HepG2 (cell line): Measurements from ENCODE around the gene HES1. TPM values are rescaled to one million over a fixed set of nuclear protein-coding genes. Genes with fewer than 3 reads are reported as not detected.

ENCODE experiments used
- ARID2 ChIP-seq: sonication (generic); formaldehyde crosslinking; IDR thresholded peaks from 2 replicates; pipeline ENCODE4 v1.8.1; 2022; ENCODE audit warnings: mild to moderate bottlenecking, missing genetic modification reagents, borderline replicate concordance
- MAFF ChIP-seq: IDR thresholded peaks from 2 replicates; pipeline ENCODE4 v1.6.1; 2011; ENCODE audit warnings: low read depth, low read length, improper control_type of control experiment
- RBAK ChIP-seq: sonication (generic); formaldehyde crosslinking; IDR thresholded peaks from 2 replicates; pipeline ENCODE4 v1.5.1; 2020; ENCODE audit warnings: mild to moderate bottlenecking, missing genetic modification reagents
- RFXANK ChIP-seq: IDR thresholded peaks from 2 replicates; pipeline ENCODE4 v1.6.1; 2016
- SALL1 ChIP-seq: sonication (generic); formaldehyde crosslinking; IDR thresholded peaks from 2 replicates; pipeline ENCODE4 v1.8.0; 2022; ENCODE audit warnings: mild to moderate bottlenecking, missing genetic modification reagents
- ZMYM3 ChIP-seq: sonication (generic); formaldehyde crosslinking; IDR thresholded peaks from 2 replicates; pipeline ENCODE4 v1.5.1; 2020; ENCODE audit warnings: mild to moderate bottlenecking, missing genetic modification reagents
- ZNF121 ChIP-seq: sonication (generic); formaldehyde crosslinking; IDR thresholded peaks from 2 replicates; pipeline ENCODE4 v1.5.0; 2020; ENCODE audit warnings: mild to moderate bottlenecking, missing genetic modification reagents
- ZNF329 ChIP-seq: sonication (generic); formaldehyde crosslinking; IDR thresholded peaks from 2 replicates; pipeline ENCODE4 v1.9.0; 2021; ENCODE audit warnings: low read depth, mild to moderate bottlenecking, missing genetic modification reagents
- ZNF614 ChIP-seq: IDR thresholded peaks from 2 replicates; pipeline ENCODE4 v1.6.1; 2018; ENCODE audit warnings: missing biosample characterization, missing genetic modification reagents, inconsistent platforms, borderline replicate concordance
- ZNF724P ChIP-seq: sonication (generic); formaldehyde crosslinking; IDR thresholded peaks from 2 replicates; pipeline ENCODE4 v1.8.0; 2022; ENCODE audit warnings: missing genetic modification reagents, borderline replicate concordance
- polyA plus RNA-seq, 8 experiments: library from polyadenylated mRNA; depleted of rRNA in 3 of 8; stranded (reverse) in 7 of 8; unstranded in 1 of 8; fragments of >200 nt; fragmentation: Illumina TruSeq in 4 of 8; extraction: Trizol in 4 of 8; gene quantifications; 2 replicates each; pipeline versions ENCODE4 v1.2.1 to v1.2.3, GENCODE V29; 2011 to 2016; ENCODE audit warnings: low read depth in 4 of 8, missing spikeins in 1 of 8, mixed read lengths in 1 of 8; ENCODE audit not compliant: insufficient read depth in 1 of 8
- total RNA-seq, 5 experiments: library from RNA; depleted of rRNA; stranded (reverse); fragments of >200 nt; fragmentation: Illumina TruSeq; extraction: Trizol; gene quantifications; 2 replicates each; pipeline ENCODE4 v1.2.3, GENCODE V29; 2016; ENCODE audit warnings: low read depth in 1 of 5
- TF ChIP-seq, protein P1 (sequence below): sonication (generic); formaldehyde crosslinking; IDR thresholded peaks from 2 replicates; pipeline ENCODE4 v1.5.1; 2020; ENCODE audit warnings: mild to moderate bottlenecking, missing genetic modification reagents, moderate library complexity
- TF ChIP-seq, protein P2 (sequence below): sonication (generic); formaldehyde crosslinking; conservative IDR thresholded peaks from 2 replicates; pipeline ENCODE4 v1.4.0; 2020; ENCODE audit warnings: missing genetic modification reagents
- TF ChIP-seq, protein P3 (sequence below): sonication (generic); formaldehyde crosslinking; IDR thresholded peaks from 2 replicates; pipeline ENCODE4 v1.4.0; 2020; ENCODE audit warnings: mild to moderate bottlenecking, missing genetic modification reagents
- TF ChIP-seq, protein P4 (sequence below): sonication (generic); formaldehyde crosslinking; IDR thresholded peaks from 2 replicates; pipeline ENCODE4 v1.5.1; 2020; ENCODE audit warnings: mild to moderate bottlenecking, missing genetic modification reagents, borderline replicate concordance
- TF ChIP-seq, protein P5 (sequence below): IDR thresholded peaks from 2 replicates; pipeline ENCODE4 v1.6.1; 2016; ENCODE audit warnings: missing compliant biosample characterization, missing genetic modification reagents, borderline replicate concordance

The HES1 gene
- total and polyA plus RNA-seq, 2 of the 13 experiments (the other 11 are each of a cell fraction or from before 2014, with no cell fraction given), result 15.4 to 19.8 TPM

DNA sequence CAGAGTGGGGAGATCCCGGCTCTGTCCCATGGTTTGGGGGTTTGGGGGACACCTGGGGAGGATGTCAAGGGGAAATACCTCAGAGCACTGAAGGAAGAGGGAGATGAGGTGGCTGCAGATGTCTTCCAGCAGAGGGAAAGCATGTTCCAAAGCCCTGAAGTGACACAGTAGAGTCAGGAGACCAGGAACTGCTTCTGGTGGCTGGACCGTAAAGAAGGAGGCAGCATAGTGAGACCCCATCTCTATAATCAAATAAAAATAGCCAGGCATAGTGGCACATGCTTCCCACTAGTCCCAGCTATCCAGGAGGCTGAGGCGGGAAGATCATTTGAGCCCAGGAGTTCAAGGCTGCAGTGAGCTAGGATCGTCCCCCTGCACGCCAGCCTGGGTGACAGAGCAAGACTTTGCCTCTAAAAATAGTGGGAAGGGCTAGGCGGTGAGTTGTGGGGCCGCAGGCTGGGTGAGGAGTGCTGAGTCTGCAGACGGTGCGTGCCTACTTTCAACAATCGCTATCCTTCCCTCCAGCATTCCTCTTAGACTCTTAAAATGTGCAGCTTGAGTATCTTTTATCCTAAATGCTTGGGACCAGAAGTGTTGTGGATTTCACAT lies 26.2 kb downstream of the HES1 start (continued):
- TF ChIP-seq, protein P1, sequence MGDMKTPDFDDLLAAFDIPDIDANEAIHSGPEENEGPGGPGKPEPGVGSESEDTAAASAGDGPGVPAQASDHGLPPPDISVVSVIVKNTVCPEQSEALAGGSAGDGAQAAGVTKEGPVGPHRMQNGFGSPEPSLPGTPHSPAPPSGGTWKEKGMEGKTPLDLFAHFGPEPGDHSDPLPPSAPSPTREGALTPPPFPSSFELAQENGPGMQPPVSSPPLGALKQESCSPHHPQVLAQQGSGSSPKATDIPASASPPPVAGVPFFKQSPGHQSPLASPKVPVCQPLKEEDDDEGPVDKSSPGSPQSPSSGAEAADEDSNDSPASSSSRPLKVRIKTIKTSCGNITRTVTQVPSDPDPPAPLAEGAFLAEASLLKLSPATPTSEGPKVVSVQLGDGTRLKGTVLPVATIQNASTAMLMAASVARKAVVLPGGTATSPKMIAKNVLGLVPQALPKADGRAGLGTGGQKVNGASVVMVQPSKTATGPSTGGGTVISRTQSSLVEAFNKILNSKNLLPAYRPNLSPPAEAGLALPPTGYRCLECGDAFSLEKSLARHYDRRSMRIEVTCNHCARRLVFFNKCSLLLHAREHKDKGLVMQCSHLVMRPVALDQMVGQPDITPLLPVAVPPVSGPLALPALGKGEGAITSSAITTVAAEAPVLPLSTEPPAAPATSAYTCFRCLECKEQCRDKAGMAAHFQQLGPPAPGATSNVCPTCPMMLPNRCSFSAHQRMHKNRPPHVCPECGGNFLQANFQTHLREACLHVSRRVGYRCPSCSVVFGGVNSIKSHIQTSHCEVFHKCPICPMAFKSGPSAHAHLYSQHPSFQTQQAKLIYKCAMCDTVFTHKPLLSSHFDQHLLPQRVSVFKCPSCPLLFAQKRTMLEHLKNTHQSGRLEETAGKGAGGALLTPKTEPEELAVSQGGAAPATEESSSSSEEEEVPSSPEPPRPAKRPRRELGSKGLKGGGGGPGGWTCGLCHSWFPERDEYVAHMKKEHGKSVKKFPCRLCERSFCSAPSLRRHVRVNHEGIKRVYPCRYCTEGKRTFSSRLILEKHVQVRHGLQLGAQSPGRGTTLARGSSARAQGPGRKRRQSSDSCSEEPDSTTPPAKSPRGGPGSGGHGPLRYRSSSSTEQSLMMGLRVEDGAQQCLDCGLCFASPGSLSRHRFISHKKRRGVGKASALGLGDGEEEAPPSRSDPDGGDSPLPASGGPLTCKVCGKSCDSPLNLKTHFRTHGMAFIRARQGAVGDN, result peak; percentile 51
- TF ChIP-seq RBAK (CRISPR knock-in tag) (no peak), ZNF614 (CRISPR knock-in tag) (no peak), RFXANK (CRISPR knock-in tag) (no peak), ZNF121 (CRISPR knock-in tag) (no peak; the same call in 1 of the 2 replicates), MAFF (peak; percentile 35; the same call in 1 of the 2 replicates), ARID2 (CRISPR knock-in tag) (0 out of 2 replicates have a peak, but pooled peaks have one; percentile 19), ZNF724P (CRISPR knock-in tag) (no peak), SALL1 (CRISPR knock-in tag) (peak; percentile 54; the same call in 1 of the 2 replicates), ZMYM3 (CRISPR knock-in tag) (no peak), ZNF329 (CRISPR knock-in tag) (no peak)
- TF ChIP-seq, protein P2, sequence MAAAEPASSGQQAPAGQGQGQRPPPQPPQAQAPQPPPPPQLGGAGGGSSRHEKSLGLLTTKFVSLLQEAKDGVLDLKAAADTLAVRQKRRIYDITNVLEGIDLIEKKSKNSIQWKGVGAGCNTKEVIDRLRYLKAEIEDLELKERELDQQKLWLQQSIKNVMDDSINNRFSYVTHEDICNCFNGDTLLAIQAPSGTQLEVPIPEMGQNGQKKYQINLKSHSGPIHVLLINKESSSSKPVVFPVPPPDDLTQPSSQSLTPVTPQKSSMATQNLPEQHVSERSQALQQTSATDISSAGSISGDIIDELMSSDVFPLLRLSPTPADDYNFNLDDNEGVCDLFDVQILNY, result no peak
- TF ChIP-seq, protein P3, sequence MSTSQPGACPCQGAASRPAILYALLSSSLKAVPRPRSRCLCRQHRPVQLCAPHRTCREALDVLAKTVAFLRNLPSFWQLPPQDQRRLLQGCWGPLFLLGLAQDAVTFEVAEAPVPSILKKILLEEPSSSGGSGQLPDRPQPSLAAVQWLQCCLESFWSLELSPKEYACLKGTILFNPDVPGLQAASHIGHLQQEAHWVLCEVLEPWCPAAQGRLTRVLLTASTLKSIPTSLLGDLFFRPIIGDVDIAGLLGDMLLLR (CRISPR knock-in tag), result no peak
- TF ChIP-seq, protein P4, sequence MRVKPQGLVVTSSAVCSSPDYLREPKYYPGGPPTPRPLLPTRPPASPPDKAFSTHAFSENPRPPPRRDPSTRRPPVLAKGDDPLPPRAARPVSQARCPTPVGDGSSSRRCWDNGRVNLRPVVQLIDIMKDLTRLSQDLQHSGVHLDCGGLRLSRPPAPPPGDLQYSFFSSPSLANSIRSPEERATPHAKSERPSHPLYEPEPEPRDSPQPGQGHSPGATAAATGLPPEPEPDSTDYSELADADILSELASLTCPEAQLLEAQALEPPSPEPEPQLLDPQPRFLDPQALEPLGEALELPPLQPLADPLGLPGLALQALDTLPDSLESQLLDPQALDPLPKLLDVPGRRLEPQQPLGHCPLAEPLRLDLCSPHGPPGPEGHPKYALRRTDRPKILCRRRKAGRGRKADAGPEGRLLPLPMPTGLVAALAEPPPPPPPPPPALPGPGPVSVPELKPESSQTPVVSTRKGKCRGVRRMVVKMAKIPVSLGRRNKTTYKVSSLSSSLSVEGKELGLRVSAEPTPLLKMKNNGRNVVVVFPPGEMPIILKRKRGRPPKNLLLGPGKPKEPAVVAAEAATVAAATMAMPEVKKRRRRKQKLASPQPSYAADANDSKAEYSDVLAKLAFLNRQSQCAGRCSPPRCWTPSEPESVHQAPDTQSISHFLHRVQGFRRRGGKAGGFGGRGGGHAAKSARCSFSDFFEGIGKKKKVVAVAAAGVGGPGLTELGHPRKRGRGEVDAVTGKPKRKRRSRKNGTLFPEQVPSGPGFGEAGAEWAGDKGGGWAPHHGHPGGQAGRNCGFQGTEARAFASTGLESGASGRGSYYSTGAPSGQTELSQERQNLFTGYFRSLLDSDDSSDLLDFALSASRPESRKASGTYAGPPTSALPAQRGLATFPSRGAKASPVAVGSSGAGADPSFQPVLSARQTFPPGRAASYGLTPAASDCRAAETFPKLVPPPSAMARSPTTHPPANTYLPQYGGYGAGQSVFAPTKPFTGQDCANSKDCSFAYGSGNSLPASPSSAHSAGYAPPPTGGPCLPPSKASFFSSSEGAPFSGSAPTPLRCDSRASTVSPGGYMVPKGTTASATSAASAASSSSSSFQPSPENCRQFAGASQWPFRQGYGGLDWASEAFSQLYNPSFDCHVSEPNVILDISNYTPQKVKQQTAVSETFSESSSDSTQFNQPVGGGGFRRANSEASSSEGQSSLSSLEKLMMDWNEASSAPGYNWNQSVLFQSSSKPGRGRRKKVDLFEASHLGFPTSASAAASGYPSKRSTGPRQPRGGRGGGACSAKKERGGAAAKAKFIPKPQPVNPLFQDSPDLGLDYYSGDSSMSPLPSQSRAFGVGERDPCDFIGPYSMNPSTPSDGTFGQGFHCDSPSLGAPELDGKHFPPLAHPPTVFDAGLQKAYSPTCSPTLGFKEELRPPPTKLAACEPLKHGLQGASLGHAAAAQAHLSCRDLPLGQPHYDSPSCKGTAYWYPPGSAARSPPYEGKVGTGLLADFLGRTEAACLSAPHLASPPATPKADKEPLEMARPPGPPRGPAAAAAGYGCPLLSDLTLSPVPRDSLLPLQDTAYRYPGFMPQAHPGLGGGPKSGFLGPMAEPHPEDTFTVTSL (CRISPR knock-in tag), result no peak
- TF ChIP-seq, protein P5, sequence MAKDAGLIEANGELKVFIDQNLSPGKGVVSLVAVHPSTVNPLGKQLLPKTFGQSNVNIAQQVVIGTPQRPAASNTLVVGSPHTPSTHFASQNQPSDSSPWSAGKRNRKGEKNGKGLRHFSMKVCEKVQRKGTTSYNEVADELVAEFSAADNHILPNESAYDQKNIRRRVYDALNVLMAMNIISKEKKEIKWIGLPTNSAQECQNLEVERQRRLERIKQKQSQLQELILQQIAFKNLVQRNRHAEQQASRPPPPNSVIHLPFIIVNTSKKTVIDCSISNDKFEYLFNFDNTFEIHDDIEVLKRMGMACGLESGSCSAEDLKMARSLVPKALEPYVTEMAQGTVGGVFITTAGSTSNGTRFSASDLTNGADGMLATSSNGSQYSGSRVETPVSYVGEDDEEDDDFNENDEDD (CRISPR knock-in tag), result peak; percentile 47; the same call in 1 of the 2 replicates
